Skeletal muscle tissue (tissue), 4 donors: Measurements from ENCODE around the gene ENDOD1. TPM values are rescaled to one million over a fixed set of nuclear protein-coding genes. Genes with fewer than 3 reads are reported as not detected.
A peak's percentile ranks its signal among the peaks of the same experiment; 100 is the strongest.
"Not testable (repeated sequence)": the region's sequence is repeated elsewhere in the genome, so short reads cannot be mapped to it uniquely, and the experiment has no call there.

Experiments
- H3K27ac ChIP-seq: one replicate; pipeline ENCODE4 v1.7.0; 2013; ENCODE audit warnings: mild to moderate bottlenecking, low read depth, low read length, inconsistent platforms
- H3K27me3 ChIP-seq, 3 donors: one replicate each; pipeline ENCODE4 v1.7.0; 2013; ENCODE audit warnings: low read length in 3 of 3; ENCODE audit not compliant: control insufficient read depth in 3 of 3, insufficient read depth in 3 of 3
- H3K36me3 ChIP-seq, 3 donors: one replicate each; pipeline ENCODE4 v1.7.0; 2013; ENCODE audit warnings: low read length in 3 of 3; ENCODE audit not compliant: control insufficient read depth in 3 of 3, insufficient read depth in 3 of 3
- H3K4me1 ChIP-seq, 3 donors: one replicate each; pipeline ENCODE4 v1.7.0; 2013; ENCODE audit warnings: low read length in 3 of 3, mild to moderate bottlenecking in 3 of 3; ENCODE audit not compliant: control insufficient read depth in 3 of 3, insufficient read depth in 3 of 3
- H3K4me3 ChIP-seq, 3 donors: one replicate each; pipeline ENCODE4 v1.7.0; 2013; ENCODE audit warnings: low read length in 3 of 3
- H3K9ac ChIP-seq, 3 donors: one replicate each; pipeline ENCODE4 v1.7.0; 2013; ENCODE audit warnings: low read length in 3 of 3, mild to moderate bottlenecking in 3 of 3, moderate library complexity in 2 of 3, low read depth in 1 of 3
- H3K9me3 ChIP-seq, 3 donors: one replicate each; pipeline ENCODE4 v1.7.0; 2013; ENCODE audit warnings: low read length in 3 of 3; ENCODE audit not compliant: control insufficient read depth in 3 of 3
- total RNA-seq: library from RNA; depleted of rRNA; stranded (reverse); fragments of >200 nt; gene quantifications from one replicate; pipeline ENCODE4 v1.2.3, GENCODE V29; 2014
- donor health status: Osteomylitis.

The ENDOD1 gene
- total RNA-seq, 1 donor from 2014 or later, result 99.2 TPM

DNA sequence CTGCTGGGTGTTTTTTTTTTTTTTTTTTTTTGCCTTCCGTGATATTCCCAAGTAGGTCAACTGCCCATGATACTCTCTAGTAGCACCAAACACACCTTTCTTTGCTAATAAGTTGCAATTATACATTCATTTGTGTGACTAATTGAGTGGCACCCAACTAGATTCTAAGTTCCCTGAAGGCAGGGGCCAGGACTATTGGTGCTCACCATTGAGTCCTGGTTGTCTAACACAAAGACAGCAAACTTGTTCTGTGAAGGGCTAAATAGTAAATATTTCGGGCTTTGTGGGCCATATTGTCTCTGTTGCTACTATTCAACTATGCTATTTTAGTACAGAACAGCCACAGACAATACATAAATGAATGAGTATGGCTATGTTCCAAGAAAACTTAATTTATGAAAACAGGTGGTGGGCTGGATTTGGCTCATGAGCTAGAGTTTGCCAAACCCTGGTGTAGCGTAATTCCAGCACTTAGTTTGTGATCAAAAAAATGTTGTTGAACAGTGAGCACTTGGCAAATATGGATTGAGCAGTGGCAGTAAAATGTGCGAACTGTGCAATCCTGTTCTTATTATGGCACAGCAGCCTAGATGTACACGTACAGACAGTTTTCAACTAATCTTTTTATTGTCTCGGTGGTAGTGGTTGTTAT, 11.3 kb downstream of the ENDOD1 start:
- Histone ChIP-seq H3K9me3 (no peaks in the 10 kb centered on the region), H3K4me3 (no peak overlapping the region), H3K4me1 (peaks cover 25 to 66% (median 46%) of the 10 kb centered on the region in 3 donors), H3K9ac (no peak overlapping the region), H3K36me3 (no peaks in the 10 kb centered on the region), H3K27ac (peak overlapping the region; percentile 81), H3K27me3 (no peaks in the 10 kb centered on the region)

DNA sequence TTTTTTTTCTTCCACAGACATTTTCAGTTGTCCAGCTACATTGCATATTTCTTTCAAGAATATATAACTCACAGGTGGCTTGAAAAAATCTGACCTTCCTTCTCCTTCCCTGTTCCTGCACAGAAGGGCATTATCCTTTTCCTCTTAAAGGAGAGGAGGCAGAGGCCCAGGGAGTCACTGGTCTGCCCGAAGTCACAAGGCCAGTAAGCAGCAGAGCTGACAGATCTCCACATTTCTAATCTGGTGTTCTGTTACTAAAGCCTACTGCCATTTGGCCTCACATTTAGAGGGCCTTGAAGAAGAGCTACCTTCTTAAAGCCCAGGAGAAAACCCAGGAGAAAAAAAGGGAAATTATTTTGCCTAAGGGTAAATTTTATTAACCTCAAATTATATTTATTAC, 12.3 kb downstream of the ENDOD1 start:
- H3K36me3 ChIP-seq, result no peaks in the 10 kb centered on the region
- peak overlapping the region; percentile 81 for H3K27ac ChIP-seq
- H3K4me1 ChIP-seq, result peaks cover 32 to 66% (median 51%) of the 10 kb centered on the region in 3 donors
- H3K27me3 ChIP-seq, result no peaks in the 10 kb centered on the region
- H3K4me3 ChIP-seq, result no peak overlapping the region
- no peak overlapping the region for H3K9ac ChIP-seq
- no peaks in the 10 kb centered on the region for H3K9me3 ChIP-seq

DNA sequence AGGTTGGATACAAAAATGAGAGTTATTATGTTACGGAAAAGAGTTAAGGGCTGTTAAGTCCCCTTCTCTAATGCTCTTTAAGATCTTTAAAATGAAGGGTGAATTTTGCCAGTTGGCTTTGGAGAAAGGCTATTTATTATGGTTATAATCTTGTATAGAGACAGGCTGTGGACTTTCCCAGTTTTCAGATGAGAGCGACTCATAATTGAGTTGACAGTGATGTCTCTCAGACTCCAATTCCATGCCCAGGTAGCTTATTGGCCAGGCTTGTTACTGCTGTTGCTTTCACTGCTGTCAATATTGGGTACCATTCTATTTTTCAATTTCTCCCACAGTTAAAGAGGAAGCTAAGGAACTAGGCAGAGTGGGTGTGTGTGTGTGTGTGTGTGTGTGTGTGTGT, 13.1 kb downstream of the ENDOD1 start:
- Histone ChIP-seq H3K27ac (peak overlapping the region; percentile 81), H3K9me3 (no peaks in the 10 kb centered on the region), H3K9ac (no peak overlapping the region), H3K27me3 (no peaks in the 10 kb centered on the region), H3K4me3 (no peak overlapping the region), H3K4me1 (peaks cover 36 to 62% (median 50%) of the 10 kb centered on the region in 3 donors), H3K36me3 (no peaks in the 10 kb centered on the region)

DNA sequence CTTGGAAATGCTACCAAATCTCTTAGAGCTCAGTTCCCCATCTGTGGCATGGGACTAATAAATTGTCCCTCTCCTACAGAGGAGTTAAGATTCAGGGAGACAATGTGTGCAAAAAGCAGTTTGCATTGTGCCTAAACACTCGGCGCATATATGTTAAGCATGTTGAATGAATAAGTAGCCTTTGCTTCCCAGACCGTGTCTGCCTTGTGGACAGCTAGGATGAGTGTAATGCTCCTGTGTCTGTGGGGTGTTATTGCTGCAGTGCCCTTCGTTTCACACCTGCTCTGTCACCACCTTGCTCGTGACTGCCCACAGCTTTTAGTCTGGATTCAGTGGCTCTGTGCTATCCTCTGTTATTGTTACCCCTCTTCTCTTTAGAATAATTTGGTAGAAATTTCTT, 14.1 kb downstream of the ENDOD1 start:
- Histone ChIP-seq H3K4me1 (peaks cover 46 to 69% (median 60%) of the 10 kb centered on the region in 3 donors), H3K27ac (peak overlapping the region; percentile 81), H3K36me3 (no peaks in the 10 kb centered on the region), H3K9ac (peak overlapping the region in 1 of 3 donors; percentile 52), H3K27me3 (no peaks in the 10 kb centered on the region), H3K9me3 (no peaks in the 10 kb centered on the region), H3K4me3 (peak overlapping the region in 2 of 3 donors; percentile 8 to 16)

DNA sequence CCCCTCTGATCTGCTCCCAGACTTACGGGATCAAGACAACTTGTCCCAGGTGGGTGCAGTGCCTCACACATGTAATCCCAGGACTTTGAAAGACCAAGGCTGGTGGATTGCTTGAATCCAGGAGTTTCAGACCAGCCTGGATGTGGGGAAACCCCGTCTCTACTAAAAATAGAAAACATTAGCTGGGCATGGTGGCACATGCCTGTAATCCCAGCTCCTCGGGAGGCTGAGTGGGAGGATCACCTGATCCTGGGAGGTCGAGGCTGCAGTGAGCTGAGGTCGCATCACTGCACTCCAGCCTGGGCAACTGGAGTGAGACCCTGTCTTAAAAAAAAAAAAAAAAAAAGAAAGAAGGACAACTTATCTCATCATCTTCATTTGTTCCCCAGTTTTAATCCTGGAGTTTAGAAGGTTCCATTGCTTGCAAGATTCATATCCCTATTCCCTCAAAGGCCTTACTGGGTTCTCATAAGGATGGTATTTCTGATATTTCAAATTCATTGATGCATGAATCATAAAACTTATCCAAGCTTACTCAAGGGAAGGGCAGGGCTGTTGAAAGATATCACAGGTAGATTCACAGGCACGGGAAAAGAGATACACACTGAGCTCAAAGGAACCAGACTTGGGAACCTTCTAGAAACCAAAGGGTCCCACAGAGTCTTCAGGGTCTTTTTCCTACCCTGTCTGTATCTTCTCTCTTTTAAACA, 14.6 kb downstream of the ENDOD1 start:
- H3K4me3 ChIP-seq, result peak overlapping the region in 2 of 3 donors; percentile 8 to 25
- H3K27me3 ChIP-seq, result no peaks in the 10 kb centered on the region
- H3K4me1 ChIP-seq, result peaks cover 52 to 70% (median 62%) of the 10 kb centered on the region in 3 donors
- H3K9ac ChIP-seq, result peak overlapping the region in 1 of 3 donors; percentile 52
- H3K36me3 ChIP-seq, result peaks cover 0 to under 1% (median 0%) of the 10 kb centered on the region in 3 donors
- H3K27ac ChIP-seq, result peak overlapping the region; percentile 81
- H3K9me3 ChIP-seq, result no peaks in the 10 kb centered on the region

DNA sequence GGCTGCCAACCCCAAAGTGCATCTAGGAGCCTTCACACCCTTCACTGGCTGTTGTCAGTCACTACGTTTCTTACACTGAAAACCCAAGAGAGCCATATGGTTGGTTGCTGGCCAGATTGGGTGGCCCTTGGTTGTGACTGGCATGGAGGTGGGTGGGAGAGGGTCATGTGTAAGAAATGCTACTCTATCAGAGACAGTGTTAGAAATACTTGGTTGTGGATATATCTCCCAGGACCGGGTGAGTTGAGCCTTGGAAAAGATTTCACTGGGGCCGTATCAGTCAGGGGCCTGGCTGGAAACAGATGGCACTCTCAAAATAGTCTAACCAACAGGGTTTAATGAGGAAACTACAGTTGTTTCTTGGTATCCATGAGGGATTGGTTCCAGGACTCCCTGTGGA, 15.2 kb downstream of the ENDOD1 start:
- Histone ChIP-seq H3K4me3 (peak overlapping the region in 1 of 3 donors; percentile 25), H3K27ac (peak overlapping the region; percentile 81), H3K9ac (no peak overlapping the region), H3K36me3 (peaks cover 0 to 5% (median 4%) of the 10 kb centered on the region in 3 donors), H3K9me3 (no peaks in the 10 kb centered on the region), H3K27me3 (no peaks in the 10 kb centered on the region), H3K4me1 (peaks cover 57 to 75% (median 68%) of the 10 kb centered on the region in 3 donors)

DNA sequence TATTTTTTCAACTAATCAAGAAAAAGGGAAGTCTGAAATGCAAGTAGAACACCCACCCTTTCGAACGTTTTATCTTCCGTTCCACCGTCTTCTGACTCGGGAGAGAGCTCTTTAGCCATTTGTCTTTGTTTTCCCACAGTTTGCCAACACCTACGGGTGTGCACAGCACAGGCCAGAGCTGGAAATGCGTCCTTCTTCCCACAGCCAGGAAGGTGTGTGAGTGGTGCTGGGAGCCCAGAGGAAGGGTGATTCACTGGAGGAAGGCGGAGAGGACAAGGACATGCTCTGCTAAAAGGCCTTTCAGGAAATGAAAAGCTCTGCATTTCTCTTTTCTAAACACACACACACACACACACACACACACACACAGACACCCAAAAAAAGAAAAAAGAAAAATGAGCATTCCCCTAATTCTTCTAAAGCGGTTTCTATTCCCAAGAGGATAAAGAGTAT, 18.5 kb downstream of the ENDOD1 start:
- Histone ChIP-seq H3K36me3 (peaks cover 2 to 5% (median 4%) of the 10 kb centered on the region in 3 donors), H3K9ac (peak overlapping the region; percentile 45 to 78 (median 77)), H3K9me3 (no peaks in the 10 kb centered on the region), H3K4me1 (peaks cover 82 to 88% (median 83%) of the 10 kb centered on the region in 3 donors), H3K4me3 (peak overlapping the region; percentile 0 to 45 (median 15)), H3K27ac (peak overlapping the region; percentile 86), H3K27me3 (no peaks in the 10 kb centered on the region)

DNA sequence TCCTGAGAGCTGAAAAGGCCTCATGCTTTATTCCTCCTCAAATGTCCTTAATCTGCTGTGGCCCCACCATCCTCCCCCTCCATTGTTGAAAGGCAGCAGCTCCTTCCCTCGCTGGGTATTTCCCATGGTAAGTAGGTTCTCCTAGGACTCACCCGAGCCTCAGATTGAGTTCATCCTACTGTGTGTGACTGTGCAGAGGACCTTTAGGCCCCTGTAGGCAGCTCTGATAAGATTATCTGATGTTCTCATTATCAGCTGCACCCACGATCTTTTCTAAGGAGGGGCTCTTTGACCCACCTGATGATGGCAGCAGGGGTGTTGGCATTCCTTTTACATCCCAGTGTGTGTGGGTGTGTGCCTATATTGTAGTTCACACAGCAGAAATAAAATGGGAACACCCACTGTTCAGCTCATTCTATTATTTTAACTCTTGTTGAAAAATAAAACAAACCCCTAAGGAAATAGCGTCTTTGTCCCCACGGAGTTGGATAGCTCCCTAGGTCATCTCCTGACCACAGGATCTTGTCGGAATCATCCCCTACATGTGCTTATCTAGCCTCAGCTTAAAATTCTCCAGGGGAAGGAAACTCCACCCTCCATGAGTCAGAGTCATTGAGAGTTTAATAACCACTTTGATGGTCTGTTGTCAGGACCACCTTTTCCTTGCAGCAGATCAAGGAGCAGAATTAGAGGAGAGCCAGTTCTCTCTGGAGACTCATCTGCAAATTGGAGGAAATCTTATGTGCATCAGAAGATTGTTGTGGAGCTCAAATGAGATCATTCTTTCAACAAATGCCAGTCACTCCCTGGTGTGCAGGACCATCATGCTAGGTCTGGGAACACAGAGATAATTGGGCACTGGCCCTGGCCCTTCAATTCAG, 19.3 kb downstream of the ENDOD1 start:
- peak overlapping the region in 1 of 3 donors; percentile 78 for H3K9ac ChIP-seq
- peak overlapping the region in 2 of 3 donors; percentile 27 to 29 for H3K4me3 ChIP-seq
- no peaks in the 10 kb centered on the region for H3K27me3 ChIP-seq
- H3K36me3 ChIP-seq, result peaks cover 2 to 5% (median 4%) of the 10 kb centered on the region in 3 donors
- H3K9me3 ChIP-seq, result no peaks in the 10 kb centered on the region
- peak overlapping the region; percentile 86 for H3K27ac ChIP-seq
- peaks cover 74 to 87% (median 75%) of the 10 kb centered on the region in 3 donors for H3K4me1 ChIP-seq

DNA sequence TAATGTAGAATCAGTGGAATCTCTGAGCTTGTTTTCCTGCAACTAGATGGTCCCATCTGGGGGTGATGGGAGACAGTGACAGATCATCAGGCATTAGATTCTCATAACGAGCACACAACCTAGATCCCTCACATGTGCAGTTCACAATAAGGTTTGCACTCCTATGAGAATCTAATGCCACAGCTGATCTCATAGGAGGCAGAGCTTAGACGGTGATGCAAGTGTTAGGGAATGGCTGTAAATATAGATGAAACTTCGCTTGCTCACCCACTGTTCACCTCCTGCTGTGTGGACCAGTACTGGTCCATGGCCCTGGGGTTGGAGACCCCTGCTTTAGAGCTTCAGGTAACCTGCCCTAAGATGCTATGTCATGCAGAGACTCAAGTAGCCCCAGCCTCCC, 21.8 kb downstream of the ENDOD1 start:
- peak overlapping the region; percentile 45 for H3K27ac ChIP-seq
- not testable (repeated sequence) for H3K9ac ChIP-seq

More for the DNA sequence above, 21.8 kb downstream of the ENDOD1 start:
- H3K4me3 ChIP-seq, result peak overlapping the region in 2 of 3 donors; percentile 16 to 27
- not testable (repeated sequence) for H3K27me3 ChIP-seq, H3K36me3 ChIP-seq, H3K9me3 ChIP-seq
- H3K4me1 ChIP-seq, result peaks cover 54 to 64% (median 57%) of the 10 kb centered on the region in 3 donors
